Trophoblast cell (in vitro differentiated cells and primary cell): ENCODE measurements around the gene FOCAD.

Experiments
- DNase-seq, 2 donors: peaks; one replicate each; pipeline ENCODE4 v3.0.0-alpha.2; 2016
- H2AFZ ChIP-seq: 2 replicates; pipeline ENCODE4 v1.6.1; 2013; ENCODE audit warnings: low read length, moderate library complexity, mild to moderate bottlenecking; ENCODE audit not compliant: insufficient read depth, poor library complexity
- H2AK5ac ChIP-seq: 2 replicates; pipeline ENCODE4 v1.6.1; 2013; ENCODE audit warnings: mild to moderate bottlenecking, low read length
- H2BK120ac ChIP-seq: 2 replicates; pipeline ENCODE4 v1.6.1; 2013; ENCODE audit warnings: low read length, mild to moderate bottlenecking, moderate library complexity; ENCODE audit not compliant: insufficient read depth, poor library complexity
- H2BK12ac ChIP-seq: 2 replicates; pipeline ENCODE4 v1.6.1; 2013; ENCODE audit warnings: mild to moderate bottlenecking, low read length, moderate library complexity
- H2BK5ac ChIP-seq: 2 replicates; pipeline ENCODE4 v1.6.1; 2013; ENCODE audit warnings: low read length, low read depth, moderate library complexity, mild to moderate bottlenecking; ENCODE audit not compliant: poor library complexity
- H3K14ac ChIP-seq: 2 replicates; pipeline ENCODE4 v1.6.1; 2013; ENCODE audit warnings: mild to moderate bottlenecking, low read length
- H3K18ac ChIP-seq: 2 replicates; pipeline ENCODE4 v1.6.1; 2013; ENCODE audit warnings: mild to moderate bottlenecking, low read length
- H3K23ac ChIP-seq: 2 replicates; pipeline ENCODE4 v1.6.1; 2013; ENCODE audit warnings: low read length
- H3K27ac ChIP-seq: 2 replicates; pipeline ENCODE4 v1.5.1; 2013; ENCODE audit warnings: low read depth, mild to moderate bottlenecking, inconsistent platforms, low read length, moderate library complexity
- H3K27me3 ChIP-seq: 2 replicates; pipeline ENCODE4 v1.6.1; 2013; ENCODE audit warnings: inconsistent platforms, mild to moderate bottlenecking, low read length, moderate library complexity; ENCODE audit not compliant: insufficient read depth
- H3K36me3 ChIP-seq, 2 experiments: 1 replicate in 1 of 2; 2 replicates in 1 of 2; pipeline ENCODE4 v1.6.1; 2013; ENCODE audit warnings: low read length in 2 of 2, mild to moderate bottlenecking in 2 of 2, moderate library complexity in 1 of 2; ENCODE audit not compliant: insufficient read depth in 2 of 2, control insufficient read depth in 1 of 2
- H3K4ac ChIP-seq: 2 replicates; pipeline ENCODE4 v1.6.1; 2013; ENCODE audit warnings: low read depth, mild to moderate bottlenecking, low read length, moderate library complexity
- H3K4me1 ChIP-seq, 2 experiments: 1 replicate in 1 of 2; 2 replicates in 1 of 2; pipeline ENCODE4 v1.6.1; 2013; ENCODE audit warnings: low read length in 2 of 2, mild to moderate bottlenecking in 2 of 2, moderate library complexity in 1 of 2; ENCODE audit not compliant: insufficient read depth in 2 of 2, control insufficient read depth in 1 of 2
- H3K4me2 ChIP-seq: 2 replicates; pipeline ENCODE4 v1.6.1; 2013; ENCODE audit warnings: inconsistent platforms, mild to moderate bottlenecking, low read length, moderate library complexity
- H3K4me3 ChIP-seq: 2 replicates; pipeline ENCODE4 v1.5.1; 2013; ENCODE audit warnings: mild to moderate bottlenecking, low read depth, low read length, inconsistent platforms
- H3K79me1 ChIP-seq: one replicate; pipeline ENCODE4 v1.6.1; 2013; ENCODE audit warnings: low read length
- H3K79me2 ChIP-seq: 2 replicates; pipeline ENCODE4 v1.6.1; 2013; ENCODE audit warnings: low read length, mild to moderate bottlenecking; ENCODE audit not compliant: control insufficient read depth, insufficient read depth, poor library complexity
- H3K9ac ChIP-seq: 2 replicates; pipeline ENCODE4 v1.6.1; 2013; ENCODE audit warnings: mild to moderate bottlenecking, low read length
- H3K9me3 ChIP-seq: 2 replicates; pipeline ENCODE4 v1.6.1; 2013; ENCODE audit warnings: low read depth, mild to moderate bottlenecking, control low read depth, inconsistent platforms, low read length; ENCODE audit not compliant: insufficient read depth
- H4K12ac ChIP-seq: 2 replicates; pipeline ENCODE4 v1.6.1; 2013; ENCODE audit warnings: low read depth, mild to moderate bottlenecking, low read length, moderate library complexity
- H4K8ac ChIP-seq: 2 replicates; pipeline ENCODE4 v1.6.1; 2013; ENCODE audit warnings: low read depth, mild to moderate bottlenecking, low read length, moderate library complexity
- H4K91ac ChIP-seq: one replicate; pipeline ENCODE4 v1.6.1; 2013; ENCODE audit warnings: low read depth, mild to moderate bottlenecking, low read length, moderate library complexity
- WGBS: extraction: QIAGEN DNeasy Blood & Tissue Kit; methylation state at CpG from one replicate; pipeline ENCODE4 v1.1.7; 2013; ENCODE audit warnings: missing lambda C conversion rate; ENCODE audit not compliant: insufficient read length, insufficient coverage; ENCODE audit errors: extremely low coverage; 5-methylcytosine and 5-hydroxymethylcytosine counted together

The FOCAD gene

DNA sequence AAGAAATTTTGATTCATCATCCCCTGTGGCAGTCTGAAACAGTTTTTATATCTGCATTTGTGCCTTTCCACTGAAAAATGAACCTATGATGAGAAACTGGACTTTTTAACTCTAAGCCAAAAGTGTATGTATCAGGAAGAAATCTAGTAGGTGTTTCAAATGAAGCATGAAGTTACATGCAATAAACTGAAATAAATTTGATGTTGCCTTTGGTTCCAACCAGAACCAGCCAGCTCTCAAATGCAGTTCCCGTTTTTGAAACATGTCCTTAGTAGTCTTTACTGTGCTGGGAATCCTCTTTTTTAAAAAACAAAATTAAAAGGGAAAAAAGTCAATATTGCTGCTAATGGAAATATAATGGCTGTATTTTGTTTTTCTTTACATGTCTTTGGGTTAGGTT lies 303.5 kb downstream of the FOCAD start:
- H2BK120ac ChIP-seq = no peak overlapping the region
- H3K14ac ChIP-seq = no peak overlapping the region
- H3K4me3 ChIP-seq = no peak overlapping the region
- no peak overlapping the region for H2AK5ac ChIP-seq
- no peak overlapping the region for H4K91ac ChIP-seq
- H3K27me3 ChIP-seq = no peaks in the 10 kb centered on the region
- no peaks in the 10 kb centered on the region for H3K79me2 ChIP-seq
- H3K79me1 ChIP-seq = no peaks in the 10 kb centered on the region
- no peaks in the 10 kb centered on the region for H3K9me3 ChIP-seq
- H2AFZ ChIP-seq = no peak overlapping the region
- H3K18ac ChIP-seq = no peak overlapping the region
- H4K12ac ChIP-seq = no peak overlapping the region
- H2BK12ac ChIP-seq = no peak overlapping the region
- H3K36me3 ChIP-seq = peaks cover 6 to 14% of the 10 kb centered on the region in 2 experiments
- H2BK5ac ChIP-seq = no peak overlapping the region
- DNase-seq = no peak
- no peak overlapping the region for H3K9ac ChIP-seq
- WGBS = no CpG with 5 or more reads among the region's 1 CpG
- H3K4me1 ChIP-seq = no peaks in the 10 kb centered on the region
- no peak overlapping the region for H3K4ac ChIP-seq
- no peak overlapping the region for H4K8ac ChIP-seq
- H3K4me2 ChIP-seq = no peak overlapping the region
- H3K23ac ChIP-seq = no peak overlapping the region
- no peak overlapping the region for H3K27ac ChIP-seq

DNA sequence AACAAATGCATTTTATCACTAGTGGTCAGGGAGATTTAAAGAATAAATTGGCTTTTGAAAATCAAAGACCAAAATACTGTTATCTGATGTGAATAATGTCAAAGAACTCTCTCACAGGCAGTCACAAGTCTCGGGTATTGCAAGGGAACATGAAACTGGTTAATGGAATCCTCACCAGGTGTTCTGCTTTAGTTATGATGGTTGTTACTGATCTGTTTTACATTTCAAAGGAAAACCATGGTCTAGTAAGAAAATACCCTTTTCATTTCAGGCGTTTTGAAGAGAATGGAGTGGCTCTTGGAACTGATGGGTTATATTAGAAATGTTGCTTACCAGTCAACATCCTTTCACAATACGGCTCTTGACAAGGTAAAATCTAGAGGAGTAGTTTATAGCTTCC lies 304.0 kb downstream of the FOCAD start:
- Histone ChIP-seq H3K4me1 (no peaks in the 10 kb centered on the region), H4K91ac (no peak overlapping the region), H2BK12ac (no peak overlapping the region), H3K14ac (no peak overlapping the region), H3K9ac (no peak overlapping the region), H3K27me3 (no peaks in the 10 kb centered on the region), H3K9me3 (no peaks in the 10 kb centered on the region), H3K4me3 (no peak overlapping the region), H4K8ac (no peak overlapping the region), H2AK5ac (no peak overlapping the region), H3K4me2 (no peak overlapping the region), H2BK120ac (no peak overlapping the region), H3K18ac (no peak overlapping the region), H3K36me3 (peaks cover 6 to 14% of the 10 kb centered on the region in 2 experiments), H2BK5ac (no peak overlapping the region), H3K79me2 (no peaks in the 10 kb centered on the region), H3K4ac (no peak overlapping the region), H4K12ac (no peak overlapping the region), H3K27ac (no peak overlapping the region), H3K23ac (no peak overlapping the region), H3K79me1 (no peaks in the 10 kb centered on the region), H2AFZ (no peak overlapping the region)
- DNase-seq = peak; percentile 47 to 81
- no CpG with 5 or more reads among the region's 3 CpGs for WGBS

- no peak overlapping the region for H3K4me3 ChIP-seq
- no peak overlapping the region for H3K27ac ChIP-seq
- H3K23ac ChIP-seq = no peak overlapping the region
- H3K79me1 ChIP-seq = no peaks in the 10 kb centered on the region
- H3K36me3 ChIP-seq = peaks cover 6 to 14% of the 10 kb centered on the region in 2 experiments
- no peaks in the 10 kb centered on the region for H3K9me3 ChIP-seq
- no peak overlapping the region for H4K91ac ChIP-seq
- H2BK5ac ChIP-seq = no peak overlapping the region
- H3K4me1 ChIP-seq = no peaks in the 10 kb centered on the region
- no peak overlapping the region for H3K9ac ChIP-seq
- H2AFZ ChIP-seq = no peak overlapping the region
- no peak overlapping the region for H3K4ac ChIP-seq
- H2BK12ac ChIP-seq = no peak overlapping the region
- no peaks in the 10 kb centered on the region for H3K27me3 ChIP-seq
- H2BK120ac ChIP-seq = no peak overlapping the region
- H3K18ac ChIP-seq = no peak overlapping the region
- H3K4me2 ChIP-seq = no peak overlapping the region
- H3K79me2 ChIP-seq = no peaks in the 10 kb centered on the region
- H4K8ac ChIP-seq = no peak overlapping the region
- H3K14ac ChIP-seq = no peak overlapping the region
- no CpG with 5 or more reads among the region's 3 CpGs for WGBS
- no peak overlapping the region for H2AK5ac ChIP-seq
- H4K12ac ChIP-seq = no peak overlapping the region
- DNase-seq = peak in 1 of 2 donors; percentile 33
These were observed 304.7 kb downstream of the FOCAD start for GRCh38 chr9:20988671-20989315.

DNA sequence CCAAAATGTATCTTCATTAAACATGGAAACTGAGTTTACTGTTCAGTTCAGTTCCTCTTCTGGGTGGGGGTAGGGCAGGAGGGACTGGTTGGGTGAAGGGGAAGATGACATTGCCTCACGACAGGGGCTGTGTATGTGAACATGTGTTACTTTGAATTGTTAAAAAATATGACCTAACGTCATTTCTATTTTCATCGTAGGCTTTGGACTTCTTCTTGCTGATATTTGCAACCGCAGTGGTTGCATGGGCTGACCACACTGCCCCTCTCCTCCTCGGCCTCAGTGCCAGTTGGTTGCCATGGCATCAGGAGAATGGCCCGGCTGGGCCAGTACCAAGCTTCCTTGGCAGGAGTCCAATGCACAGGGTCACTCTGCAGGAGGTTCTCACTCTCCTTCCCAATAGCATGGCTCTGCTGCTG lies 305.9 kb downstream of the FOCAD start:
- H3K4me1 ChIP-seq = no peaks in the 10 kb centered on the region
- H2AFZ ChIP-seq = no peak overlapping the region
- H4K91ac ChIP-seq = no peak overlapping the region
- H3K79me2 ChIP-seq = no peaks in the 10 kb centered on the region
- H3K27ac ChIP-seq = no peak overlapping the region
- H3K79me1 ChIP-seq = no peaks in the 10 kb centered on the region
- H2BK120ac ChIP-seq = no peak overlapping the region
- H3K4me3 ChIP-seq = no peak overlapping the region
- H2BK12ac ChIP-seq = no peak overlapping the region
- H3K9ac ChIP-seq = no peak overlapping the region
- no peak for DNase-seq
- H4K12ac ChIP-seq = no peak overlapping the region
- no peaks in the 10 kb centered on the region for H3K9me3 ChIP-seq
- WGBS = no CpG with 5 or more reads among the region's 6 CpGs
- H4K8ac ChIP-seq = no peak overlapping the region
- no peak overlapping the region for H2AK5ac ChIP-seq
- no peak overlapping the region for H3K14ac ChIP-seq
- H3K27me3 ChIP-seq = no peaks in the 10 kb centered on the region
- H3K18ac ChIP-seq = no peak overlapping the region
- H3K23ac ChIP-seq = no peak overlapping the region
- no peak overlapping the region for H3K4ac ChIP-seq
- H3K4me2 ChIP-seq = no peak overlapping the region
- peaks cover 6 to 14% of the 10 kb centered on the region in 2 experiments for H3K36me3 ChIP-seq
- no peak overlapping the region for H2BK5ac ChIP-seq
